ENCODE data around the gene GMPPB. TPM values are rescaled to one million over a fixed set of nuclear protein-coding genes. Genes with fewer than 3 reads are reported as not detected.

Gene GMPPB
- total RNA-seq, 1 experiment from 2014 or later, result 42.4 TPM

DNA sequence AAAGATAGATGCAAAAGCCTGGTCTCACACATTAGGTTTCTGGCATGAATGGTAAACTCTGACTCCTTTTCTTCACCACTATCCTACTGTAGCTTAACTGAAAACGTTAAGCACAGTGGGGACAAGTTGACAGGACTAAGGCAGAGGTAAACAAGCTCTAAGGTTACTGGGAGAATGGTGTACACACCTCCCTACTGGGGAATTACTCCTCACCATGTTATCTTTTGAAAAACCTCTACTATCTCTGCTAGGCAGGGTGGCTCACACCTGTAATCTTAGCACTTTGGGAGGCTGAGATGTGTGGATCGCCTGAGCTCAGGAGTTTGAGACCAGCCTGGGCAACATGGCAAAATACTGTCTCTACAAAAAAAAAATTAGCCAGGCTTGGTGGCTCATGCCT, 33.4 kb upstream of the GMPPB start:
- Mint-ChIP-seq H3K27ac (ENCODE audit: unreplicated experiment) (no peak overlapping the region), H3K36me3 (ENCODE audit: insufficient read depth, unreplicated experiment) (peaks cover 7% of the 10 kb centered on the region), H3K27me3 (ENCODE audit: unreplicated experiment) (no peaks in the 10 kb centered on the region), H3K4me3 (ENCODE audit: low read depth, unreplicated experiment) (no peak overlapping the region), H3K4me1 (ENCODE audit: low read depth, unreplicated experiment) (peaks cover 8% of the 10 kb centered on the region), H3K9me3 (ENCODE audit: low read depth, unreplicated experiment) (no peaks in the 10 kb centered on the region)
- intact Hi-C loops (cut with micrococcal nuclease; ENCODE audit: unreplicated experiment), result no loop called here
- DNase-seq, result no peak
- no TSS peak for BruUV-seq (replicated peaks)
- no peak for TF ChIP-seq CTCF (IDR thresholded peaks at IDR 0.05; ENCODE audit: unreplicated experiment)
- CTCF ChIA-PET, result no interaction called here

DNA sequence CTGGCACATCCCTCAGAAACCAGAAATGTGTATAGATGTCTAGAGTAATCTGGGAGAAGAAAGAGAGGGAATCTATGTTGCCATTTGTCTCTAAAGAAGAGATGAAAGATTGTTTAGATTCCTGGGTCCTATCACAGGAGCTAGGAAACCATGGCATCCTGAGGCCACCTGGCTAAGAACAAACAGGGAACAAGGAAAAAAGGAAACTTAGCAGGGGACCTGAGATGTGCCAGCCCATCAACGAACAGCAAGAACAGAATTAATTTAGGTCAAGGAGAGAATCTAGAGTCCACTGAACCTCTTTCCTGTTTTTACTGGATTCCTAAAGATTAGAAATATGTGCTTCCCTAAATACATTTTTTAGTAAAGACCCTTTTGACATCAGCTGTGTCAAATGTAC, 32.3 kb upstream of the GMPPB start:
- Mint-ChIP-seq H3K36me3 (ENCODE audit: insufficient read depth, unreplicated experiment) (peaks cover 7% of the 10 kb centered on the region), H3K4me3 (ENCODE audit: low read depth, unreplicated experiment) (no peak overlapping the region), H3K27me3 (ENCODE audit: unreplicated experiment) (no peaks in the 10 kb centered on the region), H3K4me1 (ENCODE audit: low read depth, unreplicated experiment) (peaks cover 8% of the 10 kb centered on the region), H3K27ac (ENCODE audit: unreplicated experiment) (no peak overlapping the region), H3K9me3 (ENCODE audit: low read depth, unreplicated experiment) (no peaks in the 10 kb centered on the region)
- CTCF ChIA-PET, result no interaction called here
- intact Hi-C loops (cut with micrococcal nuclease; ENCODE audit: unreplicated experiment), result no loop called here
- BruUV-seq (replicated peaks), result no TSS peak
- DNase-seq, result no peak
- no peak for TF ChIP-seq CTCF (IDR thresholded peaks at IDR 0.05; ENCODE audit: unreplicated experiment)

- Mint-ChIP-seq H3K9me3 (ENCODE audit: low read depth, unreplicated experiment) (no peaks in the 10 kb centered on the region), H3K4me3 (ENCODE audit: low read depth, unreplicated experiment) (no peak overlapping the region), H3K4me1 (ENCODE audit: low read depth, unreplicated experiment) (peaks cover 8% of the 10 kb centered on the region), H3K27me3 (ENCODE audit: unreplicated experiment) (no peaks in the 10 kb centered on the region), H3K27ac (ENCODE audit: unreplicated experiment) (no peak overlapping the region), H3K36me3 (ENCODE audit: insufficient read depth, unreplicated experiment) (peaks cover 3% of the 10 kb centered on the region)
- TF ChIP-seq CTCF (IDR thresholded peaks at IDR 0.05; ENCODE audit: unreplicated experiment), result no peak
- DNase-seq, result no peak
- CTCF ChIA-PET, result no interaction called here
- intact Hi-C loops (cut with micrococcal nuclease; ENCODE audit: unreplicated experiment), result no loop called here
- no TSS peak for BruUV-seq (replicated peaks)
These were observed 30.8 kb upstream of the GMPPB start for GRCh38 chr3:49754536-49754935.

DNA sequence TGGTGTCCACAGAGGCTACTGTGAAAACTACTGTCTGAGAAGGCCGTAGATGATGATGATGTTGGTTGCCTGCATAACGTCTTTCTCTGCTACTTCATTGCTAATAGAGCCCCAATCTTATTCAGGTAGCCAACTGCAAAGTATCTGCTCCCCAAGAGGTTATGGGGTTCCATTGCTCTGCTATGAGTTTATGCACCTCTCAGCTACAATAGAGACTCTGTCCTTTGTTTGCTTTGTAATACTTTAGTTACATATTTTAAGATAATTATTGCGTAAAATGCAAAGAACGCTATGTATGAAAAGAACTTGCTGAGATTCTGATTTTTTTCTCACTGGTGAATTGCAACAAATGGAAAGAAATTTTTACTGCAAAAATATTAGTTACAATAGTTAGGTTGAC, 27.8 kb upstream of the GMPPB start:
- no TSS peak for BruUV-seq (replicated peaks)
- DNase-seq, result no peak
- CTCF ChIA-PET, result interaction anchor here (0.7 kb wide), 1 partner anchor 66 kb away, joined by 3 read pairs; no protein-coding TSS in a partner anchor
- H3K36me3 Mint-ChIP-seq (ENCODE audit: insufficient read depth, unreplicated experiment), result peaks cover 7% of the 10 kb centered on the region
- H3K27ac Mint-ChIP-seq (ENCODE audit: unreplicated experiment), result no peak overlapping the region
- H3K4me1 Mint-ChIP-seq (ENCODE audit: low read depth, unreplicated experiment), result peaks cover 8% of the 10 kb centered on the region
- H3K4me3 Mint-ChIP-seq (ENCODE audit: low read depth, unreplicated experiment), result no peak overlapping the region
- no peak for TF ChIP-seq CTCF (IDR thresholded peaks at IDR 0.05; ENCODE audit: unreplicated experiment)
- no peaks in the 10 kb centered on the region for H3K9me3 Mint-ChIP-seq (ENCODE audit: low read depth, unreplicated experiment)
- intact Hi-C loops (cut with micrococcal nuclease; ENCODE audit: unreplicated experiment), result no loop called here
- no peaks in the 10 kb centered on the region for H3K27me3 Mint-ChIP-seq (ENCODE audit: unreplicated experiment)

All from Calu3 (cell line).